MG63 (cell line): ENCODE data around the gene RPL28. TPM values are rescaled to one million over a fixed set of nuclear protein-coding genes. Genes with fewer than 3 reads are reported as not detected.

Source experiments
- DNase-seq: peaks from one replicate; pipeline ENCODE4 v3.0.0-alpha.2; 2020
- H3K27me3 ChIP-seq: fragments of 250-450 bp; sonication (Bioruptor Pico); 2 replicates; pipeline ENCODE4 v1.5.1; 2020; ENCODE audit warnings: mild to moderate bottlenecking, moderate library complexity
- H3K36me3 ChIP-seq: fragments of 250-450 bp; sonication (Bioruptor Pico); 2 replicates; pipeline ENCODE4 v1.5.1; 2020; ENCODE audit warnings: mild to moderate bottlenecking, moderate library complexity
- H3K4me3 ChIP-seq: fragments of 250-450 bp; sonication (Bioruptor Pico); 2 replicates; pipeline ENCODE4 v1.5.1; 2020; ENCODE audit warnings: mild to moderate bottlenecking, moderate library complexity
- H3K9me3 ChIP-seq: fragments of 250-450 bp; sonication (Bioruptor Pico); 2 replicates; pipeline ENCODE4 v1.5.1; 2020; ENCODE audit warnings: mild to moderate bottlenecking, moderate library complexity
- total RNA-seq: library from RNA; depleted of rRNA; stranded (reverse); fragments of >200 nt; shearing (Covaris generic); gene quantifications from 2 replicates; pipeline ENCODE4 v1.2.3, GENCODE V29; 2014; ENCODE audit warnings: low replicate concordance

Gene RPL28
- total RNA-seq, 1 experiment from 2014 or later: 409 TPM

DNA sequence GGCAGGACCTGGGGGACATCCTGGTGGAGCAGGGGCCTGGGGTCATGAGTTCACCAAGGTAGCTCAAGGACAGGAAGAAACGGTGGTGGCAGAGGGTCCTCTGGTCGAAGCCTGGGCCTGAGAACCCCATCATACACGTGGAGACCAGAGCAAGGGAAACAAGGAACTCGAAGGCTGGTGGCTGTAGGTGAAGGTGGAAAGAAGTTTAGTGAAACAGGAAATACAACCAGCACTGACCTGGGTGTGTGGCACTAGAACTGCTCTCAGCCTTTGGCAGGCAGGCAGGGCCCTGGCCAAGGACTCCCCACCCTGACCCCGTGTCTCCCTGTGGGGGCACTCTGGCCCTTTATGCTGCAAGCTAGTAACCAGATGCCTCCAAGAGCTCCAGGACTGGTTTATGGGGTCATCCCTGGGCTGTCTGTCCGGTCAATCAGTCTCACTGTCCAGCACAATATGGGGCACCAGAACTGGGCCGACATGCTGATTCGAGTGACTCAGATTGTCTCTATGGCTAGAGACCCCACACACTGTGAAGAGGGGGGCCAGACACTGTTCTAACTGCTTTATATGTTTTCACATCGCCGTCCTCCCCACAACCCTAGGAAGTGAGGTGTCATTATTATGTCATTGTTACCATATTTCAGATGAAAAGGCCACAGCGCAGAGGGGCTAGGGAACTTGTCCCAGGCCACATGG lies 35.0 kb upstream of the RPL28 start:
- Histone ChIP-seq H3K4me3 (no peak overlapping the region), H3K9me3 (no peaks in the 10 kb centered on the region), H3K36me3 (peaks cover 4% of the 10 kb centered on the region; the same call in 1 of the 2 replicates), H3K27me3 (peaks cover 38% of the 10 kb centered on the region)
- no peak for DNase-seq

DNA sequence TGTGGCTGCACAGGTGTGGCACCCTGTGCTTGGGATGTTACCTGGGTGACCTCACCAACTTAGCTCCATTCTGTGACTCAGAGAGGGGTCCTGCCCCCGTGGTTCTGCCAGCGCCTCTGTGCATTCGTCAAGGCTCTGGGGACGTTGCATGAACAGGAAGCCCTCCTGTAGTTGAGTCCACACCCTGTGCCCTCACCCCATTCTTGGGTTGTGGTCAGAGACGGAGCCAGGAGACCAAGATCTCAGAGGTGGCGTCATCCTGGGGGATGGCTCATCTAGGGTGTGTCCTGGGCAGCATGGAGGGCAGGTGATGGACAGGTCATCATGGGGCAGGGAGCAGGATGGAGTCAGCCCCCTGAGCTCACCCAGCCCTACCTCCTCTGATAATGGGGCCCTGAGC lies 33.7 kb upstream of the RPL28 start:
- Histone ChIP-seq H3K9me3 (no peaks in the 10 kb centered on the region), H3K36me3 (no peaks in the 10 kb centered on the region; the same call in 1 of the 2 replicates), H3K27me3 (peaks cover 49% of the 10 kb centered on the region), H3K4me3 (no peak overlapping the region)
- DNase-seq: no peak

DNA sequence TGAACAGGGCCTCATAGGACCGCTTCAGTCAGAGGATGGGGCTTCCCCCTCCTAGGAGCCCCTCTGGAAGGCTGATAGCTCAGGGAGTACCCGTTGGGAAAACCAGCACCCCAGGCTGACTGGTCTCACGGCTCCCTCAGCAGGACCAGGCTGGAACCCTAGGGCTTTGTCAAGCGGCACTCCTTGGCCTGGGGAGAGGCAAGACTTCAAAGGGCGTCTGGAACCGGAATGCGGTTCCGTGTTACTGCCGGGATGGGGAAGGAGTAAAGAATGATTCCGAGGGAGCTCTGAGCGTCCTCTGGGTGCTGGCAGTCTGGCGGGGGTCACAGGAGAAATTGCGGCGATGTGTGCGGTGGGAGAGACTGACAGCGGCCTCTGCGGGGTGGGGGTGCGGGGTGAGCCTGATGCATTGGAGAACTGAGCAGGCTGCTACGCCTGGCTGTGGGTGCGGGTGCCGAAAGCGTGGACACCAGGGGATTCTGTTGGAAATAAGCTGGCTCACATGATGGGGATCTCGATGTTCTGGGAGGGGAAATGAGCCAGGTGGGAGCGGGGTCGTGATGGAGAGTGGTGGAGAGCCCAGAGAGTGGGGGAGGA lies 33.1 kb upstream of the RPL28 start:
- no peak overlapping the region for H3K4me3 ChIP-seq
- peaks cover 55% of the 10 kb centered on the region for H3K27me3 ChIP-seq
- no peak for DNase-seq
- no peaks in the 10 kb centered on the region; the same call in 1 of the 2 replicates for H3K36me3 ChIP-seq
- H3K9me3 ChIP-seq: no peaks in the 10 kb centered on the region

DNA sequence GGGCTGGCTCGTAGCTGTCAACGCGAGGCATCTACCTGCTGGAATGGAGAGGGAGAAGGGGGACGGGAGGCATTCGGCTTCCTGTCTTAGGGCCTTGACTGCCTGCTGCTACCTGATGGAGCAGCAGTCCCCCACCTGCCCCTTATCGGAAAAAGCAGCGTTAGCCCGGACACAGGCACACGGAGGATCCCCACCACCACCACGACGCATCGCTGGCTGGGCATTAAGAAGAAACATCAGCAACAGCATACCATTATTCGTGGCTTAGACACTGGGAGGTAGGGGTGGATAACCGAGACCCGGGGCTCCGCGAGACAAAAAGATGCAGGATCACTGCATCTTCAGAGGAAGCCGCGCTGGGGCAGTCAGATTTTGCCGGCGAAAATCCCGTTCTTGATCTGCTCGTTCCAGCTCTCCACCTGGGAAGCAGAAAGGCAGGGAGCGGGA lies 32.4 kb upstream of the RPL28 start:
- Histone ChIP-seq H3K36me3 (no peaks in the 10 kb centered on the region; the same call in 1 of the 2 replicates), H3K4me3 (peak overlapping the region; percentile 36), H3K9me3 (no peaks in the 10 kb centered on the region), H3K27me3 (peaks cover 56% of the 10 kb centered on the region)
- no peak for DNase-seq

DNA sequence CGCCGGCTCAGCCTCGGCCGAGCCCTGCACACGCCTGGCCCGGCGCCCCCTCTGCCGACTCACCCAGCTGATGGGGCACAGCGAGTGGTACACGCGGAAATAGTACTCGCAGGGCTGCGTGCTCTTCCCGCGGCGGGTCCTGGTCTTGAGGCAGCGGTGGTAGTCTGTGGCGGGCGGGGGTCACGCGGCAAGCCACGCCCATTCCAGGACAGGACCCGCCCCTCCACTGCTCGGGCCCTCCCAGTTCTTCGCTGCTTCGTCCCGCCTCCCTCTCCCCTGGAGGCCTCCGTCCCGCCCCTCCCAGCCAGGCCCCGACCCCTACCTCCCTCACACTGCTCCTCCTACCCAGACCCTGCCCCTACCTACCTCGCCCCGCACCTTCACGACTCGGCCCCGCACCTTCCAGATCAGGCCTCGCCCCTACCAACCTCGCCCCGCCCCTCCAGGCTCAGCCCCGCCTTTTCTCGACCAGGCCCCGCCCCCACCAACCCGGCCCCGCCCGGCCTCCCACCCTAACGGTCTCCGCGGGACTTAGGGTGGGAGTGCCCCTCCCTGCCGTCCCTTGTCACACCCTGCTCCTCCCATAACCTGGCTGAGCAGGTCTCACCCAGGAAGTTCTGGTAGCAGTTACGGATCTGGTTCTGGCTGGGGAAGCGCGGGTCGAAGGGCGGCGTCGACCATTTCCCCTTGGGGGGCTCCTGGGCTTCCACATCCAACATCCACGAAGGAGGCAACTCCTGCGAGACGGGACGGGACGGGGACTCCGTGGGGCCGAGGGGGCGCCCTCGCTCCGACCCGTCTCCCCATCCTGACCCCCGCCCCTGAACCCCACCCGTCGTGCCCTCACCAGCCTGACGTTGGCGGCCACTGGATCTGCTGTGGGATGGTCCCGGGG lies 31.7 kb upstream of the RPL28 start:
- peak; percentile 38 for DNase-seq
- Histone ChIP-seq H3K9me3 (no peaks in the 10 kb centered on the region), H3K27me3 (peaks cover 56% of the 10 kb centered on the region), H3K36me3 (no peaks in the 10 kb centered on the region), H3K4me3 (peak overlapping the region; percentile 36)

DNA sequence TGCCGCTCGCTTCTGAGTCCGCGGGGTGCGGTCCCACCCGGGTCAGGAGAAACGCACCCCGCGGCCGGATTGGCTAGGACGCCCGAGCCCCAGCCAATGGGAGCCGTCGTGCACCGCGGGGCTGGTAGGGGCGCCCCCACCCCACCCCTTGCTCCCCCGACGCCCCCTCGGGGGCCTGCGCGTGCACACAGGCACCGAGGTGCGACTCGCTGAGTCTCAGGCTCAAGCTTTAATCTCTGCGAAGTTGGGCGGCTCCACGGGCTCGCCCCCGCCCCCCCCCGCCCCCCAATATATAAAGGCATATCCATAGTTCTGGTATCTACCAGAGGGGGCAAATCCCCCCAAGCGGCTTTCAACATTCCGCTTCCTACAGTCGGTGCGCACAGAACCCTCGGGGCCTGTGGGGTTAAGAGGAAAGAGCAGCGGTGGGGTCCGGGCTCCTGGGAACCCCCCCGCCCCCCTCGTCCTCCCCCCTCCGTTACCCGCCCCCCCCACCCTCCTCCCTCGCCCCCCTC lies 31.0 kb upstream of the RPL28 start, which contains the start of gene COX6B2:
TSS of gene COX6B2 (minus strand) at position 22 of the 515 bp plus-strand sequence. CDS start 198 bp downstream, outside the sequence.
- Histone ChIP-seq H3K36me3 (no peaks in the 10 kb centered on the region), H3K4me3 (peak within 1 kb of the TSS; percentile 36), H3K9me3 (no peaks in the 10 kb centered on the region), H3K27me3 (peaks cover 56% of the 10 kb centered on the region)
- DNase-seq: no peak

DNA sequence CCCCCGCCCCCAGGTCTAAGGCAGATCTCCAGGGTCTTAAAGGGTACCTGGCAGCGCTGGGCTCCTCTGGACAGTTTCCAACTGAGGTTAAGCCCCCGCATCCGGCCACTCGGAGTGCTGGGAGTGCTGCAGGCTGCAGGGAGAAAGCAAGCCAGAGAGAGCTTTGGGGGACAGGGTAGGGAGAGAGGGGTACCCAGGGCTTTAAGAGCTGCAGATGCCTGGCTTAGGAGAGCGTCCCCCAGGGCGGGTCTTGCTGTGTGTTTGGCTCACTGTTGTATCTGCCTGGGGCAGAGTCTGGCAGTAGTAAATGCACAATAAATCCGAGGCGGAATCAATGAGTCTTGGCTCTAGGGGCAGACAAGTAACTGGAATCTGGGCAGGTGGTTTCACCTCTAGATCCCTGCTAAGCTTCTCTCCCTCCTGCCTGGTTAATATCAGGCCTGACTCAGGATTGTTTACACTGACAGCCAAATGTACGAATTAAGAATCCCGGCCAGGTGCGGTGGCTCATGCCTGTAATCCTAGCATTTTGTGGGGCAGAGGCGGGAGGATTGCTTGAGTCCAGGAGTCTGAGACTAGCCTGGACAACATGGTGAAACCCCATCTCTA lies 30.4 kb upstream of the RPL28 start:
- peaks cover 56% of the 10 kb centered on the region for H3K27me3 ChIP-seq
- no peaks in the 10 kb centered on the region for H3K9me3 ChIP-seq
- H3K4me3 ChIP-seq: no peak overlapping the region
- DNase-seq: no peak
- no peaks in the 10 kb centered on the region for H3K36me3 ChIP-seq

DNA sequence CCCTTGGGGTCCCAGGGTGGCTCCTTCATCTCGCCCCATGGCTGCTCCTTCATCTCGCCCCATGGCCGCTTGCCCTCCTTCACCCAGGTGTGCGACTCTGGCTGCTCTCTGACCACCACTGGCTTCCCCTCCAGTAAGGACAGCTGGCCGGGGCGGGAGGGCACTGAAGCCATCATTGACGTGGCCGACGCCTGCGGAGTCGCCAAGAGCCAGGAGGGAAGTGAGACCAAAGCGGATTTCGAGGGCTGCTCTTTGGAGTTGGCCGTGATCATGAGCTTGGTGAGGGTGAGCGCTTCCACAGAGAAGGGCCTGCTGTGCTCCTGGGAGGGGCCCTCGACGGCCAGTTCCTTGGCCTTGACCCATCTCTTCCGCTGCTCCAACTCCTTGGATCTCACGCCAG lies 27.2 kb upstream of the RPL28 start:
- H3K9me3 ChIP-seq: no peaks in the 10 kb centered on the region
- H3K27me3 ChIP-seq: peaks cover 37% of the 10 kb centered on the region
- no peaks in the 10 kb centered on the region for H3K36me3 ChIP-seq
- no peak overlapping the region for H3K4me3 ChIP-seq
- no peak for DNase-seq

DNA sequence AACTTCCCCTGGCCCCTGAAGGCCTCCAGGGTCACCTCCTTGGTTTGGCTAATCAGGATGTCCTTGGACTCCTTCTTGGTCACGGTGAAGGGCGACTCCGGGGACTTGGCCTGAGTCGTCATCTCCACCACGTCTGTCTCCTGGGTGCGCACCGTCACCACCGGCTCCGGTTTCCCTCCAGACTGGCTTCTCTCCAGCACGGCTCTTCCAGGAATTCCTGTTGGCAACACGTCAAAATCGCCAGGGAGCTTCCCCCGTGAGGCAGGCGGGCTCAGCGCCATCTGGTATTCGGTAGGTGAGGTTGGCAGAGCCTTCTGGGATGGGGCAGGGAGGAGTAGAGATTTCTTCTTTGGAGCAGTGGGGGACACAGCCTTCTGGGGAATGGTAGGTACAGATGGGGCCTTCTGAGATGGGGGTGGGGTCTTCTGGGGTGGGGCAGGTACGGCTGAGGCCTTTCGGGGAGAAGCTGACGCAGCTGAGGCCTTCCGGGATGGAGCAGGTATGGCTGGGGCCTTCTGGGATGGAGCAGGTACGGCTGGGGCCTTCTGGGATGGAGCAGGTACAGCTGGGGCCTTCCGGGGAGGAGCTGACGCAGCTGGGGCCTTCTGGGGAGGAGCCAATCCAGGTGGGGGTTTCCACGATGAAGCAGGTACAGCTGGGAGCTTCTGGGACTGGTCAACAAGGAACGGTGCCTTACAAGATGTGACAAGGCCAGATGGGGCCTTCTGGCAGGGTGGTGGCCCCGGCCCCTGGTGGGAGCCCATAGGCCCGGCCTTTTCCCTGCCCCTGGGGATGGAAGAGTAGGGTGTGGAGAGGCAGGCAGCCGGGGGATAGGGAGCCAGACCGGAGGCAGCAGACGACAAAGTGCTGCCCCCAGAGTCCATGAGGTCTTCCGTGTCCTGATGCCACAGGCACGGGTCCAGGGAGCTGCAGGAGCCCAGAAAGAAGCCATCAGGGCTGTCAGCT lies 26.5 kb upstream of the RPL28 start:
- DNase-seq: no peak
- no peaks in the 10 kb centered on the region for H3K9me3 ChIP-seq

DNA sequence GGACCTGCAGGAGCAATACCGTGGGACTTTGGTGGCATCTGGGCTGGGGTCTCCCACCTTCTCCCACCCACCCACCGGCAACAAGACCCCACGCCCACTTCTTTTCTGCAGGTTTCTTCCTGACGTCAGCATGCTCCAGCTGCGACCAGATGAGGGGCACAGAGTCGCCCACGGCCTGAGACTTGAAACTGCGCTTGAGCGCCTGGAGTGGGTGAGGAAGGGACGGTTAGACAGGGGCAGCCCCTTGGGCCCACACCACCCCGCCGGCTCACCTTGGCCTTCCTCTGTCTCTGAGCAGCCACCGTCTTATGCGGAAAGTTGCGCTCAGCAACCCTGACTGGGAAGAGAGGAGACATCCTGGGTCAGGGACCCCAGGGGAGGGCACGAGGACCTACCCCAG lies 24.8 kb upstream of the RPL28 start:
- Histone ChIP-seq H3K9me3 (no peaks in the 10 kb centered on the region), H3K4me3 (no peak overlapping the region), H3K36me3 (no peaks in the 10 kb centered on the region), H3K27me3 (peaks cover 16% of the 10 kb centered on the region)
- no peak for DNase-seq

More for the DNA sequence above, 26.5 kb upstream of the RPL28 start:
- Histone ChIP-seq H3K4me3 (no peak overlapping the region), H3K27me3 (peaks cover 29% of the 10 kb centered on the region), H3K36me3 (no peaks in the 10 kb centered on the region)

DNA sequence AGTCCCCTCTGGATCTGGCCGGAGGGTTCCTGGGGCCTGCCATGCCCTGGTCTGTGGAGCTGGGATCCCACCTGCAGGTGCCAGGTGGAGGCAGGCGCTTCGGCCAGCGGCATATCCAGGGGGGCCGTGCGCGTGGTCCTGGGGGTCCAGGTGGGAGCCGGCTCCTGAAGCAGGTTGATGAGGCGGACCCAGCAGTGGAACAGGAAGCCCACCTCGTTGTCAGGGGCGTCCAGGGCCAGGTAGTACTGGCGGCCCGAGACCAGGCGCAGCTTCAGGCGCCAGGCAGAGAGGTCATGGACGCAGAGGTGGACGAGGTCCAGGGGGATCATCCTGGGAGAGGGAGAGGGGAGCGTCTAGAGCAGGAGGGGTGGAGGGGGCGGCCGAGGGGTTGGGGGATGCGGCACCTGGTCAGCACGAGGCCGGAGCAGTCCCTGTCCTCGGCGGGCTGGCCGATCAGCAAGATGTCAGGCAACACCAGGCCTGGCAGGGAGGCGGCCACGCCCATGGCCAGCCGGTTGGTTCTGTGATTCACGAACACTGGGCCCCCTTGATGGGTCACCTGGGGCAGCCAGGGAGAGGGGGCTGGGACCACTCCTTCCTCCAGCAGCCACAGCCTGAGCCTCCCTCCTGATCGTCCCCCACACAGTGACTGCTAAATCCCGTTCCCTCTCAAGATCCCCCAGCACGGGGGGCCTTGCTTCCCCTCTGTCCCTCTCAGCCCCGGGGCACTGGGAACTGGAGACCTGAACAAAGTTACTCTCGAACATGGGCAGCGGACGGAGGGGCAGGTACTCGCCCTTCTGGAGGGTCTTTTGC lies 23.4 kb upstream of the RPL28 start:
- Histone ChIP-seq H3K9me3 (no peaks in the 10 kb centered on the region), H3K36me3 (no peaks in the 10 kb centered on the region), H3K4me3 (no peak overlapping the region), H3K27me3 (peaks cover 3% of the 10 kb centered on the region)
- DNase-seq: no peak

DNA sequence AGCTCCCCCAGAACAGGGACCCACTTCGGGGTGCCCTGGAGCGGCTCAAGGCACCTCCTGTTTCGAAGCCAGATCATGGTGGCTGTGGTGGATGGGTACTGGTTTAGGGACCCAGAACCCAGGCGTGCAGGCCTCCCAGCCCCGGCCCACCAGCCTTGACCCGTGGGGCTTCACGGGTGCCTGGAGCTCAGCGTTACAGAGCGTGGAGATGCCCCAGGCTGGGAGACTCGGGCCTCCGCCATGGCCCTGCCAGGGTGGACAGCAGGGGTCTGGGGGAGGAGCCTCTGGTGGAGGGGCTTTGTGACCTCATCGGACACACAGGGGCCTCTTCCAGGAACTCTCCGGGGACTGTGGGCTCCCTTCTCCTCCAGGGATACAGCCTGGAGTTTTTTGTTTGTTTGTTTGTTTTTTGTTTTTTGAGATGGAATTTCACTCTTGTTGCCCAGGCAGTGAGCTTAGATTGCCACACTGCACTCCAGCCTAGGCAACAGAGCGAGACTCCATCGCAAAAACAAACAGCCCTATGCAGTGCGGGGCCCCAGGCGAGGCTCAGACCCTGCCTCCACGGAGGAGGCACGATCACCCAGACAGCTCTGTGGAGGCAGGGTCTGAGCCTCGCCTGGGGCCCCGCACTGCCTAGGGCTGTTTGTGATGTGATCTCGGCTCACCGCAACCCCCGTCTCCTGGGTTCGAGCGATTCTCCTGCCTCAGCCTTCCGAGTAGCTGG lies 22.6 kb upstream of the RPL28 start, which contains the start of gene GARIN5B:
TSS of gene GARIN5B (minus strand) at position 271 of the 727 bp plus-strand sequence. CDS start at position 77, 194 bp downstream.
- DNase-seq: no peak
- H3K9me3 ChIP-seq: no peaks in the 10 kb centered on the region
- H3K36me3 ChIP-seq: no peaks in the 10 kb centered on the region
- no peaks in the 10 kb centered on the region for H3K27me3 ChIP-seq
- H3K4me3 ChIP-seq: no peak within 1 kb of the TSS

DNA sequence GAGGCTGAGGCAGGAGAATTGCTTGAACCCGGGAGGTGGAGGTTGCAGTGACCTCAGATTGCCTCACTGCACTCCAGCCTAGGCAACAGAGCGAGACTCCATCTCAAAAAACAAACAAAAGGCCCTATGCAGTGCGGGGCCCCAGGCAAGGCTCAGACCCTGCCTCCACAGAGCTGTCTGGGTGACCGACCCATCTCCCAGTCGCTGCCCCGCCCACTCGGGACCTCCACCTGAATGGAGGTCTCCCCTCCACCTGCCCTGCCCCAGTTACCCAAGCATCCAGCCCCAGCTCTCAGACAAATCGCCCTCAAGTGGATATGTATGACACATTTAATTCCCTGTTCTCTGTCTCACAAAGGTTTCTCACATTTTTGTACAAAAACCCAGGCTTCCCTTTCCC lies 20.5 kb upstream of the RPL28 start:
- Histone ChIP-seq H3K36me3 (no peaks in the 10 kb centered on the region), H3K9me3 (no peaks in the 10 kb centered on the region), H3K27me3 (peaks cover 6% of the 10 kb centered on the region), H3K4me3 (no peak overlapping the region)
- DNase-seq: no peak

DNA sequence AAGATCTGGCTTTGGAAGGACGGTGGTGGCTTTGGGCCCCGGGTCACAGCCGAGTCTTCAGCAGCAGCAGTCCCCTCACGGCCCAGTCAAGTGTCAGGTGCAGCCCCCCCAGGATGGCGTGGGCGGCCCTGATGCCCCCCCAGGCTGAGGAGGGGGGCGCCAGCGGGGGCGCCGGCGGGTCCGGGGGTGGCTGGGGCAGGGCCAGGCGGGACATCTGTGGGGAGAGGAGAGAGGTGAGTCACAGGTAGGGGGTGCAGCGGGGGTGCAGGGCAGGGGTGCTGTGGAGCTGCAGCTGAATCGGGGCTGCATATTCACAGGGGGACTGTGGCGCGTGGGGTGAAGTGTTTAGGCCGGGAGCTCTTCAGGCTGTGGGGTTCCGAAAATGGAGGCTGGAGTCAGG lies 19.8 kb upstream of the RPL28 start:
- no peaks in the 10 kb centered on the region for H3K9me3 ChIP-seq
- H3K4me3 ChIP-seq: no peak overlapping the region
- peaks cover 8% of the 10 kb centered on the region for H3K27me3 ChIP-seq
- DNase-seq: no peak
- no peaks in the 10 kb centered on the region for H3K36me3 ChIP-seq
